DMS53 treated with DMSO at 0.1 percent for 48 hours (cell line): ENCODE measurements around the gene CGB7.

Source experiments
- DNase-seq: peaks from one replicate; lab custom pipeline; 2025; ENCODE audit not compliant: unreplicated experiment; lab: John Stamatoyannopoulos, UW

Gene CGB7

DNA sequence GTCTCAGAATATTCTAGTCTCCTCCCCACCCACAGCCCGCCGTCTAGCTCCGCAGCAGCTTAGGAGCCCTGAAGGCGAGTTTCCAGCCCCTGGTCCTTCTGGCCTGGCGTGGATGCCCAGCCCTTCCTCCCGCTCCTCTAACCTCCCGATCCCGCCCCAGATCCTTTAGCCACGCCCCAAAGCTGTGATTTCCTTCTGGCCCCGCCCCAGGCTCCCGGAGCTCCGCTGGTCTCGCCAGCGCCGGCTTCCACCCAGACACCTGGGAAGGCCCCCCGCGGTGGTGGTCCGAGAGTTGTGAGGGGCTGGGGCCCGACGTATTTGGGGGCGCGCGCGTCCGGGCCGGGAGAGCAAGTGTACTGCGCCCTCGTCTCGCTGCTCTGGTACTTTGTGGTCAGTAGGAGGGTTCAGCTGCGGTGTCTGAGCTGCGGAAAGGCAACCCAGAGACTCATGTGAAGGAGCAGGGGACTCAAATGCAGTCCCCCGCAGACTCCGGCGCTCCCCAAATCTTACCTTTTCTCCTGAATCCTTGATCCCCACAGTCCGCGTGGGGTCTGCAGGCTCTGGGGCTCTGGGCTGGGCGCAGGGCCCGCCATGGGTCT, at the start of gene CGB7:
CGB7 (minus strand) TSS at position 114 of the 599 bp plus-strand sequence. CDS start 2,374 bp downstream, outside the sequence.
- DNase-seq = no peak

DNA sequence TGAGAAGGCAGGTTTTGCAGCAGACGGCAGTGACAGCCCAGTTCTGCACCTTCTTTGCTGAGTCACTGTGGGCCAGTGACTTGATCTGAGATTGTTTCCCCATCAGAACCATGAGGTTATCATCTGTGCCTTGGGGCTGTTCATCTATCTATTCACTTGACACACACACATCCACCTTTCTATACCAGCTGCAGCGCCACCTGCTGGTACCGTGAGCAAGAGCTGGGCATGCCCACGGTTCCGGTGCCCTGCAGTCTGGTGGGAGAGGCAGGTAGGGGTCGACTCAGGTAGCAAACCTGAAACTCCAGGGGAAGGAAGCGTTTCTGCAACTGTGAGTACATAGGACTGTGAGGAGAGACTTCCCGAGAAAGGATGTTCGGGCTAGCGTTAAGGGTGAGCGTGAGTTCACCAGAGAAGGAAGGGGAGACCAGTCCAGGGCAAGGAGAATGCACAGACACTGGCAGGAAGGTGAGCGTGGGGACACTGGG, 49.1 kb upstream of the CGB7 start:
- peak; percentile 16 for DNase-seq

DNA sequence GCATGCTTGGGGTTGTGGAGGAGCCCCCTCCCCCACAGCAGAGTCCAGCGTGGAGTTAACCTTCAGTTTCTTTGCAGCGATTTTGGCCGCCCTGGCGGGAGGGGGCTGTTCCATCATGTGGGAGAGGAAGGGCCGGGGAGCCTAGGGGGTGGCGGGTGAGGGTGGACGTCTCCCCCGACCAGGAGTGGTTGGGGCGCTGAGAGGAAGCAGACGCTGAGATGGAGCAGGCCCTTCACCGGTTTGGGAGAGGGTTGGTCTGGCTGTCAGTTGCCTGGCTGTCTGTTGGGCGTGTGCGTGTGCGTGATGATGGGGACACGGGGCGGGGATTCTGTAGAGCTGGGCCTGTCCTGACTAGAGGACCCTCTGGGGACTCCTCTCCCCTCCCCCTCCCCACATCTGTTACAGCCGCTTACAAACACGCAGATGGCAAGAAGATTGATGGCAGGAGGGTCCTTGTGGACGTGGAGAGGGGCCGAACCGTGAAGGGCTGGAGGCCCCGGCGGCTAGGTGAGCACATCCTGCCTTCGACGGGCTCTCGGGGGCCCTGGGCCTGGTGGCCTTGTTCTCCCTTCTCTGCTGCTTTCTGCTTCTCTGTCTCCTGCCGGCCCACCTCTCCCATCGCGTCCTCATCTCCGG, 46.8 kb upstream of the CGB7 start:
- no peak for DNase-seq

DNA sequence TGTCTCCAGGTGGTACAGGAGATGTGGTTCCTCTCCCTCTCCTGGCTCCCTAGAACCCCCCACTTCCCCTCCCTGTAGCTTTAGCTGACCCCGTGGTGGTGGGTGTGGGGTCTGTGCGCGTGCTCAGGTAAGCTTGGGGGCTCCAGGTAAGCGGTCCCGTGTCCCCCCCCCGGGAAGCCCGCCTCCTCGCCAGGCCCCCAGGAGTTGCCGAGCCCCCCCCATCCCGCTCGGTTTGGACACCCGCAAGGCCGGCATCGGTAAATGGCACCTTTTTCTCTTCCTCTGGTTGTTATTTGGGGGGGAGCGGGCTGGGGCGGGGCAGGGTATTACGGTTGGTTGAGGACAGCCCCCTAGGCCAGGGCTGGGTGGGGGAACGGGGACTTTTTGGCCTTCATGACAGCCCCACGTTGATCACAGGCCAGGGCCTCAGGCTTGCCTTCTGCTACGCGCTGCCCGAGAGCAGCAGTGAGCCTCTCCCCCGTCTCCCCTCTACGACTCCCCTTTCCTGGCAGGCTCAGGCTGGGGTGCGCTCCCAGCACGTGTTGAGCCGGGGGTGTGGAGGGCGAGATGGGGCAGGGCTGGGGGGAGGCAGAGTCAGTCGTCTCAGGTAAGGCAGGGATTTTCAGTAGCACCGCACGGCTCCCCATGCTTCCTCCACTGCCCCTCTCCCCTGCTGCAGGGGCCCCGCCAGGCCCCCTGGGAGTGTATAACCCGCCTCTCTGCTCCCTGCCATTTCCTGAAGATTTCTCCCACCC, 46.0 kb upstream of the CGB7 start:
- no peak for DNase-seq

DNA sequence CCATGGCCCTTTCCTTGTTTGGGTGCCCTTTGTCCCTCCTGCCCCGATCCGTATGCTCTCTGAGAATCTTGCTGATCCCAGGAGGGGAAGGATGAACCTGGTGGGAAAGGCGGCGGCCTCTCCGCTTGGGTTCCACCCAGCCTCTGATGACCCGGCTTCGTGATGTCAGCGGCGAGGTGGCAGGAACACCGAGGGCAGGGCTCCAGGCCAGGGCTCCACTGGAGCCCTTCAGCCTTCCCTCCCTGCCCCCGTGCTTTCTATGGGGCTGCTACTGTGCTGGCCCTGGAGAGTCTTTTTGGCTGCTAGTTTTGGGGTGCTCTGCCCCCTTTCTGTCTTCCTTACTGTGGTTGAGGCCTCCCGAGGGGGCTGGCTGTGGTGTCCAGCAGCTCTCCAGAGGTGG, 44.8 kb upstream of the CGB7 start:
- no peak for DNase-seq

DNA sequence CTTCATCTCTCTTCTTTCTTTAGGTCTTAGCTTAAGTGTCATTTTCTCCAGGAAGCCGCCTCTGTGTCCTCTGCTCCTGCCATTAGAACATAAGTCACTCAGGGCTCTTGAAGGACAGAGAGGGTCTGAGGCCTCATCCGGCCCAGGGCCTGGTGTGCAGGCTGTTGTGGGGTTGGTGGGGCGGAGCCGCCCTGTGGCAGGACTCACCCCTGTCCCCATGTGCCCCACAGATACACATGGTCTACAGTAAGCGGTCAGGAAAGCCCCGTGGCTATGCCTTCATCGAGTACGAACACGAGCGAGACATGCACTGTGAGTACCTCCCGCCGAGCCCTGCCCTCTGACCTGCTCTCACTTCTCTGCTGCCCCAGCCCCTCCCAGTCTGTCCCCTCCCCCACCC, 43.6 kb upstream of the CGB7 start:
- DNase-seq = no peak

DNA sequence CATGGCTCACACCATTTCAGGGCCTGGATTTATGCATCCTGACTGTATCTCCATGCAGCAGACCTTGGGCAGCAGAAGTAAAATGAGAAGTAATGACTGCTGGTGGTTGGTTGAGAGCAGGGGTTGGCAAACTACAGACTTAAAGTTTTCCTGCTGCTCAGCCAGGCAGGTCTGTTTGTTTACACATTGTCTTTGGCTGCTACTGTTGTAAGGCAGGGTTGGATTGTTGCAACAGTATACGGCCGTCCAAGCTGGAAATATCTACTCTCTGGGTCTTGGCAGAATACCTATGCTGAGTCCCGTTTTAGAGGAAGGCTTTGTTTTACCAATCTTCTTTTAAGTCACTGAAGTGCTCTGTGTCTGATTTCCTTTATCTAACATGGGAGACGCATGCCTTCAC, 41.2 kb upstream of the CGB7 start:
- DNase-seq = no peak

DNA sequence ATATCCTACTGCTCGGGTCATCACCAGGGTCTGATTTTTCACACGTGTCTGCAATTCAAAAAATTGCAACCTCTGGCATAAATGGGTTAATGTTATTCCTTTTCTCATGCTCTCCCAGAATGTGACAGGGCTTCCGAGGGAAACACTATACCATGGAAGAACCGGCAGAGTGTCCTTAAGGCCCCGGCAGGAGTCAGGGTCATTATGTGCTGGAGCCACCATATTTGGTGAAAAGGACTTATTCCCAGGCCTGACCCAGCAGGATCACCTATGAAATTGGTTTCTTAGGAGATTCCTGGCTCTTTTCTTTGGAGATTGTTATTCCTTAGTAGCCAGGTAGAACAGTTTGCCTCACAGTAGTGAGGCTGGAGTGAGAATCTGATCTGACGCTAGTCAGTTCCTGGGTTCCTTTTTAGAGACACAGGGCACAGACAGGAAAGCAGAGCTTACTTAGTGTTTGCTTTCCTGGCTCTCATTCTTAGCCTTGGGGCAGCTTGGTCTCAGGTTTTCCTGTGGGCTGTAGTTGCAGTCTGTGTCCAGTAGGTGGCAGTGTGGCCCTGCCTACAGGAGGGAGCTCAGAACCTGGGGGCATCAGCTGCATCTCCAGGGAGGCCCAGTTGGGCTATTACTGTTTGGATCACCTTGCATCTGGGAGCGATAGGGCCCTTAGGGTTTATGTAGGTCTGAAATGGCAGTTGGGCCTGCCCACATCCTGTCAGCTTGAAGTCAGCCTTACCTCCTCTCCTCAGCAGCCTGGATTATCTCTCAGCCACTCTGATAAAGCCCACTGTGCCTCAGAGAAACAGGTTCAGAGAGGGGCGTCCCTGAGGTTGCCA, 40.1 kb upstream of the CGB7 start:
- peak; percentile 82 for DNase-seq

DNA sequence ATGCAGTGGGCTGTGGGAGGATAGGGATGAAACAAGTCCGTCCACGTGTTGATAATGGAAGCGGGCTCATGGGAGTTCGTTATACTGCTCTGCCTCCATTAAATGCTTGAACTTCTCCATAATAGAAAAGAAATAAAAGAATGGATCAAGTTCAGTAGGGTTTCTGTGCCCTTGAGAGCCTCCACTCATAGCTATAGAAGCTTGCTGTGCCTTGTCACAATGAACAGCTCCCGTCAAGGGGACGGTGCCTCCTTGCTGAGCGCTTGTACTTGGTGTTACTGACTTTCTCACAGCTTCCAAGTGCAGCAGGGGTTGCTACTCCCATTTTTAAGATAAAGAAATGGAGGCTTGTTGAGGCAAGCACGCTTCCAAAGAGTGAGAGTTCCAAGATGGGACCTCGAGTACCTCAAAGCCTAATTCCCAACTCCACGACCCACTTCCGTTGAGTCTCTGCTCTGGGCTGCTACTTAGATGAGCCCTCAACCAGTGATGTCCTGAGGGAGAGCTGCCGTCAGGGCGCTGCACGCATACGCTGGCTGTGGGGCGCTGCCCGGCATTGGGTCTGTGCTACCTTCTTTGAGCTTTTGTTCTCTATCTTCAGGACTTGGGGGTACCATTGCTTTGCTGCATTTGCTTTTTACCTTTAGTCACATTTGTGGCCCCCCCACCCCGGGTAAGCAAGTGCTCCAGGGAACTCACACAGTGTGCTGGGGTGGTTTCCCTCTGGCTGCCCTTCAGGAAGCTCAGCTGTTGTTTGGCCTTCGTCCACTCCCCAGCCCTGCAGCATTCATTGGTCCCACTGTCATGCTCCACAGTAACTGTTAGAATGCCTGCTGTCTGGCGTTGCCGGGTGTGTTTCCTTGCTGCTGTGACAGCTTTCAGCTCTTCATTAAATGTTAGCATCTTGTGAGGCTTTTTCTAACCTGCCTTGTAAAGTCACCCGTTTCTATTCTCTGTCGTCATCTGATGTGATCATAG, 37.2 kb upstream of the CGB7 start:
- DNase-seq = no peak

DNA sequence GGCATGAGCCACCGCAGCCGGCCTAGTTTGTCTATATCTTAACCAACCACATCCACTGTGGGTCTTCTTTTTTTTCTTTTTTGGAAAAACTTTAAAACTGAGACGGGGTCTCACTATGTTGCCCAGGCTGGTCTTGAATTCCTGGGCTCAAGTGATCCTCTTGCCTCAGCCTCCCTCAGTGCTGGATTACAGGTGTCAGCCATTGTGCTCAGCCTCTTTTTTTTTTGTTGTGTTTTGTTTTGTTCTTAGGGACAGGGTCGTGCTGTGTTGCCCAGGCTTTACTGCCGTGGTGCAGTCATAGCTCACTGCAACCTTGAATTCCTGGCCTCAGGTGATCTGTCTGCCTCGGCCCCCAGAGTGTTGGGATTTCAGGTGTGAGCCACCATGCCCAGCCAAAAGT, 35.1 kb upstream of the CGB7 start:
- no peak for DNase-seq

DNA sequence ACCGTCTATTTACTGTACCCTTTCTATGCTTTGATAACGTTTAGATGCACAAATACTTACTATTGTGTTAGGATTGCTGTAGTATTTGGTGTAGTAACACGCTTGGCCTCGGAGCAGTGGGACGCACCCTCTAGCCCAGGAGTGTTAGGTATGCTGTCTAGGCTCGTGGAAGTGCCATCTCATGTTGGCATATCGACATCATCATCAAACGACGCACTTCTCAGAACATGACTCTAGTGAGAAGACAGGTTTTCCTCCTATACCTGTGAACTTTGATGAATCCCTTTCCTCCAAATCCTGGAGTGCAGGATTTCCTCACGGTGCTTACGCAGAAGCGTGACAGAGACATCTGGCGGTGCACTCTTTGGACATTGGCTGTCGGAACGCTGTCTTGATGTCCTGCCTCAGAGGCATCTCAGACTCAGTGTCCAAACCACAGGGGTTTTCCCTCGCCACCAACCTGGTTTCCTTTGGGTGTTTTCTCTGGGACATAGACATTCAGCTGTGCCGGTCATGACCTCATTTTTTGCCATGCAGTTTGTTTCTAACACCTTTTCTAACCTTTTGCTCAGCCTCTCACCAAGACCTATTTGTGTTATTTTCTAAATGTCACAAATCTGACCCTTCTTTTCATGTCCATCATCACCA, 34.0 kb upstream of the CGB7 start:
- no peak for DNase-seq

DNA sequence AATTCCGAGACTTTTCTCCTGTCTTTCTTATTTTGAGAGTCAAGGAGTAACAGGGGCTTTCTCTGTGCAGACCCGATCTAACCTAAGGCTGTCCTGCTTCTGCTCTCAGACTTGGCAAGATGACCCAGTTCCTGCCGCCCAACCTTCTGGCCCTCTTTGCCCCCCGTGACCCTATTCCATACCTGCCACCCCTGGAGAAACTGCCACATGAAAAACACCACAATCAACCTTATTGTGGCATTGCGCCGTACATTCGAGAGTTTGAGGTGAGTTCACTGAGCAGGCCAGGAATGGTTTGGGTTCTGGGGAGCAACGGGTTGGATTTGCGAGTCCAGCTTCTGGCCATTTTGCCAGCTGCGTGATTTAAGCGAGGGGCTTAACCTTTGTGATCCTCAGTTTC, 28.7 kb upstream of the CGB7 start:
- no peak for DNase-seq

DNA sequence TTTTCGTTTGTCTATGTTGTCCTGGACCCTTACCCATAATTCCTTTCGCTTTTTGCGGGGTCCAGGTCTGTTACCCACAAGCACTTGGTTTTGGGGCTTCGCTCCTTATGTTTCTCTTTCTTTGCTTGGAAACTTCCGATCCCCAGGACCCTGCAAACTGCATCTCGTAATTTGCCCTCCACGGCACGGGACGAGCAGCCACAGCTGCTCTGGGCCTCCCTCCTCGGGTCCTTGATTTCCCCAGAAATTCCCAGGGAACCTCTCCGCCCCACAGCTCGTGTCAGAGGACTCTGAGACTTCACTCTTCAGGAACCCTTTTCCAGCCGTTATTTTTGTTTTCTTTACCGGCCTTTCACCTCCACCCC, 28.3 kb upstream of the CGB7 start:
- no peak for DNase-seq

DNA sequence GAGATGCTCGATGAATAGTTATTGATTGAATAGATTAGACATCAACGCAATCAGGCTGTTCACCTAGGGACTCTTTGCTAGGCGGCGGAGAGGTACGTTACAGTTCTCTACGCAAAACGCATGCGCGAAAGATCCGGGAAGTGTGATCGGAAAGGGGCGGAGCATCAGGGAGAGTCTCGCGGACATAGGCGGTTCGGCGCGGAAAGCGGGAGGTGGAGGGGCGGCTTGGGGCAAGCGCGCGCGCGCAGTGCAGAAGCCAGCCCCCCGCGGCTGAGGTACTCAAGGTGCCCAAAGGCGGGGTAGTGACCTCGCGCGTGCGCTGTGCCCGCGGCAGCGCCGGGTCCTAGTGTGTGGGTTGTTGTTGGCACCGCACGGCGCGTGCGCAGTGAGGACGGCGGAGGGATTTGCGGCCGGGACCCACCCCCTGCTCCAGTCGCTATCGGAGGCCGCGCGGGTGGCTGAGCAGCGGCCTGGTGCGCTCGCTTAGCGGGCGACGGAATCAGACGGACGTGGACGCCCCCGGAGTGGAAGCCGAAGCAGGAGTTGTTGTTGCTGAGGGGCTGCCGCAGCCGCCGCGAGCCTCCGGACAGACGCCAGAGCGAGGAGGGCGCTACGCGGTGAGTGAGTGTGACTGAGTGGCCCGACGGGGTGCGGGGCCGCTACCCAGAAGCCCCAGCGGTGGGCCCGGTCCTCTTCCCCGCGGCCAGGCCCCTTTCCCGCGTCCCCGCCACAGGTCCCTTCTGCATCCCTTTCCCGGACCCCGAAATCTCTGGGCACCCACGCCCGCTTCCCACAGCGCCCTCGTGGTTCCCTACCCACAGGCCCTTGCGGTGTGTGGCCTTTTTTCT, 27.7 kb upstream of the CGB7 start, which contains the start of gene SNRNP70:
SNRNP70 (plus strand) TSS at position 432 of the 848 bp plus-strand sequence. CDS start 964 bp downstream, outside the sequence.
- DNase-seq = peak; percentile 98

DNA sequence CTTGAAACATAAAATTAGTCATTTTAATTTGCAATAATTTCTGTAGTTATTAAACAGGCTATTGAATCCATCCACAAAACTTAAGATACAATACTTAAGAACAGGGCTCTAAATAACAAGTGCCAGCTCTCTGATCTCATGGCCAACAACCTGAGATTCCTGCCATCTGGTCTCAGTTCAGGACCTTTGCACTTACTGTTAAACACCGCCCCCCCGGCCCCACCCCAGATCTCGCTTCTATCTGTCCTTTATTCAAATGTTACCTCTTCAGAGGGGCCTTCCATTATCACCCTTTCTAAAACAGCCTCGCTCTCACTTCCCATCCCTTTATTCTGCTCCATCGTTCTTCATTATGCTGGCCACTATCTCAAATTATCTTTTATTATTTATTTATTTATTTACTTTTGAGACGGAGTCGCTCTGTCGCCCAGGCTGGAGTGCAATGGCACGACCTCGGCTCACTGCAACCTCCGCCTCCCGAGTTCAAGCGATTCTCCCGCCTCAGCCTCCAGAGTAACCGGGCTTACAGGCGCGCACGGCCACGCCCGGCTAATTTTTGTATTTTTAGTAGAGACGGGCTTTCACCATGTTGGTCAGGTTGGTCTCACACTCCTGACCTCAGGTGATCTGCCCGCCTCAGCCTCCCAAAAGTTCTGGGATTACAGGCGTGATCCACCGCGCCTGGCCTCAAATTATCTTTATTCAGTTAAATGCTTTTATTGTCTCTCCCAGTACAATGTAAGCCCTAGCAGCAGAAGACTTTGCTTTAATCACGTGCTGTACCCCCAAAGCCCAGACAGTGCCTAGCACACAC, 26.9 kb upstream of the CGB7 start:
- no peak for DNase-seq

DNA sequence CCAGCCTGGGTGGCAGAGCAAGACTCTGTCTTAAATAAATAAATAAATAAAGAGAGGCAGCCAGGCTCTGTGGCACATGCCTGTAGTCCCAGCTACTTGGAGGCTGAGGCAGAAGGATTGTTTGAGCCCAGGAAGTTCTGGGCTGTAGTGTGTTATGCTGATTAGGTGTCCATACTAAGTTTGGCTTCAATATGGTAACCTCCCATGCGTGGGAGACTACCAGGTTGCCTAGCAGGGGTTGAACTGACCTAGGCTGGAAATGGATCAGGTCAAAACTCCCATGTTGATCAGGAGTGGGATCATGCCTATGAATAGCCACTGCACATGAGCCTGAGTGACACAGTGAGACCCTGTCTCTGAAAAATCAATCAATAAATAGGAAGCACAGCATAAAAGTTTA, 23.7 kb upstream of the CGB7 start:
- no peak for DNase-seq

DNA sequence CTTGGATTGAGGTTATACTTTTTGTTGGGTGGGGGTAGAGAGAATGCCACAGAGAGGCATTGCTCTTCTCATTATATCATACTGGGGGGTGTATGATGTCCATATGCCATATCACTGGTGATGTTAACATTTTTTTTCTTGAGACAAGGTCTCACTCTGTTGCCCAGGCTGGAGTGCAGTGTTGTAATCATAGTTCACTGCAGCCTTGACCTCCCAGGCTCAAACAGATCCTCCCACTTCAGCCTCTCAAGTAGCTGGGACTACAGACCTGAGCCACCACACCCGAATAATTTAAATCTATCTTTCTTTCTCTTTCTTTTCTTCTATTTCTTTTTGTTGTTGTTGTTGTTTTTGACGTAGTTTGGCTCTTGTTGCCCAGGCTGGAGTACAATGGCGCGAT, 22.8 kb upstream of the CGB7 start:
- DNase-seq = no peak

DNA sequence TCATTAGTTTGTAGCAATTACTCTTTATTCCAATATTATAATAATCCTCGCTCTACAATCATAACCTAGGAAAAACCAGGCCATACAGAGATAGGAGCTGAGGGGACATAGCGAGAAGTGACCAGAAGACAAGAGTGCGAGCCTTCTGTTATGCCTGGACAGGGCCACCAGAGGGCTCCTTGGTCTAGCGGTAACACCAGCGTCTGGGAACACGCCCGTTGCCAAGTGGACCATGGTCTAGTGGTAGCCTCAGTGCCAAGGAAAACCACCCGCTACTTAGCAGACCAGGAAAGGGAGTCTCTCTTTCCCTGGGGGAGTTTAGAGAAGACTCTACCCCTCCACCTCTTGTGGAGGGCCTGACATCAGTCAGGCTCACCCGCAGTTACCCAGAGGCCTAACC, 17.3 kb upstream of the CGB7 start:
- DNase-seq = peak; percentile 19
